ENCODE data around the gene HSPA12A.

Gene HSPA12A

GRCh38 chr10:116769368-116769767, 27.0 kb upstream of the HSPA12A start:
- Histone ChIP-seq H3K18ac (ENCODE audit: low read length) (no peak overlapping the region), H3K4me2 (ENCODE audit: low read length) (no peak overlapping the region), H3K4ac (ENCODE audit: low read depth, low read length) (no peak overlapping the region), H3K23ac (ENCODE audit: low read length) (no peak overlapping the region), H3K27ac (ENCODE audit: low read depth, low read length) (no peak overlapping the region), H3K4me1 (ENCODE audit: control insufficient read depth in 1 of 2, insufficient read depth in 2 of 2, low read length in 2 of 2) (peaks cover 7 to 11% of the 10 kb centered on the region in 2 experiments), H3K9ac (ENCODE audit: low read length) (no peak overlapping the region), H3K14ac (ENCODE audit: low read length) (no peak overlapping the region), H3K9me3 (ENCODE audit: insufficient read depth, low read depth, low read length) (no peaks in the 10 kb centered on the region), H2BK120ac (ENCODE audit: insufficient read depth, low read length, poor library complexity) (no peak overlapping the region), H4K12ac (ENCODE audit: low read depth, low read length) (no peak overlapping the region), H4K91ac (ENCODE audit: low read depth, low read length) (no peak overlapping the region), H2AFZ (ENCODE audit: insufficient read depth, low read length, poor library complexity) (no peak overlapping the region), H2BK5ac (ENCODE audit: low read depth, low read length, poor library complexity) (no peak overlapping the region), H3K27me3 (ENCODE audit: insufficient read depth, low read length) (no peaks in the 10 kb centered on the region), H3K79me2 (ENCODE audit: control insufficient read depth, insufficient read depth, low read length, poor library complexity) (no peaks in the 10 kb centered on the region), H2AK5ac (ENCODE audit: low read length) (no peak overlapping the region), H3K79me1 (ENCODE audit: low read length) (peaks cover 2% of the 10 kb centered on the region), H3K36me3 (ENCODE audit: control insufficient read depth in 1 of 2, insufficient read depth in 2 of 2, low read length in 2 of 2) (no peaks in the 10 kb centered on the region), H4K8ac (ENCODE audit: low read depth, low read length) (no peak overlapping the region), H3K4me3 (ENCODE audit: low read depth, low read length) (no peak overlapping the region), H2BK12ac (ENCODE audit: low read length) (no peak overlapping the region)
- no CpG with 5 or more reads among the region's 7 CpGs for WGBS (ENCODE audit: extremely low coverage, insufficient coverage, insufficient read length)
- DNase-seq = no peak

GRCh38 chr10:116768786-116769185, 26.4 kb upstream of the HSPA12A start:
- no peaks in the 10 kb centered on the region for H3K27me3 ChIP-seq (ENCODE audit: insufficient read depth, low read length)
- no peak overlapping the region for H2BK12ac ChIP-seq (ENCODE audit: low read length)
- H3K4ac ChIP-seq (ENCODE audit: low read depth, low read length) = no peak overlapping the region
- H2BK120ac ChIP-seq (ENCODE audit: insufficient read depth, low read length, poor library complexity) = no peak overlapping the region
- H3K4me3 ChIP-seq (ENCODE audit: low read depth, low read length) = no peak overlapping the region
- H3K36me3 ChIP-seq (ENCODE audit: control insufficient read depth in 1 of 2, insufficient read depth in 2 of 2, low read length in 2 of 2) = no peaks in the 10 kb centered on the region
- no peak overlapping the region for H3K4me2 ChIP-seq (ENCODE audit: low read length)
- no peak overlapping the region for H3K27ac ChIP-seq (ENCODE audit: low read depth, low read length)
- no peaks in the 10 kb centered on the region for H3K9me3 ChIP-seq (ENCODE audit: insufficient read depth, low read depth, low read length)
- H3K4me1 ChIP-seq (ENCODE audit: control insufficient read depth in 1 of 2, insufficient read depth in 2 of 2, low read length in 2 of 2) = peaks cover 7 to 11% of the 10 kb centered on the region in 2 experiments
- H4K91ac ChIP-seq (ENCODE audit: low read depth, low read length) = no peak overlapping the region
- no peak overlapping the region for H2BK5ac ChIP-seq (ENCODE audit: low read depth, low read length, poor library complexity)
- H3K14ac ChIP-seq (ENCODE audit: low read length) = no peak overlapping the region
- no peak overlapping the region for H3K18ac ChIP-seq (ENCODE audit: low read length)
- DNase-seq = no peak
- no peak overlapping the region for H2AK5ac ChIP-seq (ENCODE audit: low read length)
- H4K8ac ChIP-seq (ENCODE audit: low read depth, low read length) = no peak overlapping the region
- H4K12ac ChIP-seq (ENCODE audit: low read depth, low read length) = no peak overlapping the region
- no peak overlapping the region for H3K9ac ChIP-seq (ENCODE audit: low read length)
- peaks cover 2% of the 10 kb centered on the region for H3K79me1 ChIP-seq (ENCODE audit: low read length)
- H2AFZ ChIP-seq (ENCODE audit: insufficient read depth, low read length, poor library complexity) = no peak overlapping the region
- no CpG with 5 or more reads among the region's 4 CpGs for whole genome bisulfite sequencing (ENCODE audit: extremely low coverage, insufficient coverage, insufficient read length)
- no peaks in the 10 kb centered on the region for H3K79me2 ChIP-seq (ENCODE audit: control insufficient read depth, insufficient read depth, low read length, poor library complexity)
- no peak overlapping the region for H3K23ac ChIP-seq (ENCODE audit: low read length)

GRCh38 chr10:116766837-116767634, 24.7 kb upstream of the HSPA12A start:
- no peak overlapping the region for H2AFZ ChIP-seq (ENCODE audit: insufficient read depth, low read length, poor library complexity)
- H2AK5ac ChIP-seq (ENCODE audit: low read length) = no peak overlapping the region
- no peak overlapping the region for H2BK5ac ChIP-seq (ENCODE audit: low read depth, low read length, poor library complexity)
- no peak overlapping the region for H4K8ac ChIP-seq (ENCODE audit: low read depth, low read length)
- H3K79me1 ChIP-seq (ENCODE audit: low read length) = peaks cover 2% of the 10 kb centered on the region
- no peak overlapping the region for H4K12ac ChIP-seq (ENCODE audit: low read depth, low read length)
- H3K9ac ChIP-seq (ENCODE audit: low read length) = no peak overlapping the region
- no peak overlapping the region for H3K4me3 ChIP-seq (ENCODE audit: low read depth, low read length)
- no peak overlapping the region for H3K4ac ChIP-seq (ENCODE audit: low read depth, low read length)
- H3K18ac ChIP-seq (ENCODE audit: low read length) = no peak overlapping the region
- peaks cover 7 to 11% of the 10 kb centered on the region in 2 experiments for H3K4me1 ChIP-seq (ENCODE audit: control insufficient read depth in 1 of 2, insufficient read depth in 2 of 2, low read length in 2 of 2)
- no CpG with 5 or more reads among the region's 13 CpGs for WGBS (ENCODE audit: extremely low coverage, insufficient coverage, insufficient read length)
- no peak overlapping the region for H2BK120ac ChIP-seq (ENCODE audit: insufficient read depth, low read length, poor library complexity)
- no peaks in the 10 kb centered on the region for H3K36me3 ChIP-seq (ENCODE audit: control insufficient read depth in 1 of 2, insufficient read depth in 2 of 2, low read length in 2 of 2)
- no peak overlapping the region for H3K4me2 ChIP-seq (ENCODE audit: low read length)
- H3K79me2 ChIP-seq (ENCODE audit: control insufficient read depth, insufficient read depth, low read length, poor library complexity) = no peaks in the 10 kb centered on the region
- no peaks in the 10 kb centered on the region for H3K27me3 ChIP-seq (ENCODE audit: insufficient read depth, low read length)
- H3K9me3 ChIP-seq (ENCODE audit: insufficient read depth, low read depth, low read length) = no peaks in the 10 kb centered on the region
- H3K27ac ChIP-seq (ENCODE audit: low read depth, low read length) = no peak overlapping the region
- no peak for DNase-seq
- H4K91ac ChIP-seq (ENCODE audit: low read depth, low read length) = no peak overlapping the region
- no peak overlapping the region for H3K14ac ChIP-seq (ENCODE audit: low read length)
- H2BK12ac ChIP-seq (ENCODE audit: low read length) = no peak overlapping the region
- H3K23ac ChIP-seq (ENCODE audit: low read length) = no peak overlapping the region

GRCh38 chr10:116766241-116766827, 24.0 kb upstream of the HSPA12A start:
- no peak overlapping the region for H2AK5ac ChIP-seq (ENCODE audit: low read length)
- H3K36me3 ChIP-seq (ENCODE audit: control insufficient read depth in 1 of 2, insufficient read depth in 2 of 2, low read length in 2 of 2) = no peaks in the 10 kb centered on the region
- no peaks in the 10 kb centered on the region for H3K27me3 ChIP-seq (ENCODE audit: insufficient read depth, low read length)
- no peak overlapping the region for H4K8ac ChIP-seq (ENCODE audit: low read depth, low read length)
- H3K14ac ChIP-seq (ENCODE audit: low read length) = no peak overlapping the region
- H4K91ac ChIP-seq (ENCODE audit: low read depth, low read length) = no peak overlapping the region
- no peak overlapping the region for H3K9ac ChIP-seq (ENCODE audit: low read length)
- no peak overlapping the region for H3K18ac ChIP-seq (ENCODE audit: low read length)
- no peaks in the 10 kb centered on the region for H3K79me2 ChIP-seq (ENCODE audit: control insufficient read depth, insufficient read depth, low read length, poor library complexity)
- no peak overlapping the region for H3K4me2 ChIP-seq (ENCODE audit: low read length)
- no peak overlapping the region for H2AFZ ChIP-seq (ENCODE audit: insufficient read depth, low read length, poor library complexity)
- H3K4me3 ChIP-seq (ENCODE audit: low read depth, low read length) = no peak overlapping the region
- H3K4ac ChIP-seq (ENCODE audit: low read depth, low read length) = no peak overlapping the region
- H2BK12ac ChIP-seq (ENCODE audit: low read length) = no peak overlapping the region
- no peak for DNase-seq
- peaks cover 2% of the 10 kb centered on the region for H3K79me1 ChIP-seq (ENCODE audit: low read length)
- H3K27ac ChIP-seq (ENCODE audit: low read depth, low read length) = no peak overlapping the region
- WGBS (ENCODE audit: extremely low coverage, insufficient coverage, insufficient read length) = no CpG with 5 or more reads among the region's 5 CpGs
- H2BK120ac ChIP-seq (ENCODE audit: insufficient read depth, low read length, poor library complexity) = no peak overlapping the region
- no peak overlapping the region for H3K23ac ChIP-seq (ENCODE audit: low read length)
- no peak overlapping the region for H4K12ac ChIP-seq (ENCODE audit: low read depth, low read length)
- no peak overlapping the region for H2BK5ac ChIP-seq (ENCODE audit: low read depth, low read length, poor library complexity)
- no peaks in the 10 kb centered on the region for H3K9me3 ChIP-seq (ENCODE audit: insufficient read depth, low read depth, low read length)
- H3K4me1 ChIP-seq (ENCODE audit: control insufficient read depth in 1 of 2, insufficient read depth in 2 of 2, low read length in 2 of 2) = peaks cover 4 to 7% of the 10 kb centered on the region in 2 experiments
